ENCODE results near the gene CD2AP.

- no peak for TF ChIP-seq CTCF (conservative IDR thresholded peaks at IDR 0.05)
- TF ChIP-seq ZFX (IDR thresholded peaks at IDR 0.05), result no peak
Measured at GRCh38 chr6:47485491-47486135, 8.0 kb downstream of the CD2AP start.

Measured in C4-2B (cell line).